Mesothelial cell of epicardium (in vitro differentiated cells): ENCODE data around the gene KYAT1. TPM values are rescaled to one million over a fixed set of nuclear protein-coding genes. Genes with fewer than 3 reads are reported as not detected.

Experiments used
- DNase-seq, 2 experiments: peaks; one replicate each; pipeline ENCODE4 v3.0.0; 2021; ENCODE audit warnings: low spot score in 2 of 2; ENCODE audit not compliant: unreplicated experiment in 2 of 2
- H3K27ac Mint-ChIP-seq: 2 replicates; pipeline ENCODE4 v1.8.0; 2021; ENCODE audit warnings: mixed read lengths
- H3K27me3 Mint-ChIP-seq: 2 replicates; pipeline ENCODE4 v1.8.0; 2021; ENCODE audit warnings: low read depth, mixed read lengths
- H3K36me3 Mint-ChIP-seq: 2 replicates; pipeline ENCODE4 v1.8.0; 2021; ENCODE audit warnings: mixed read lengths
- H3K4me1 Mint-ChIP-seq: 2 replicates; pipeline ENCODE4 v1.8.0; 2021; ENCODE audit warnings: mixed read lengths
- H3K4me3 Mint-ChIP-seq: 2 replicates; pipeline ENCODE4 v1.8.0; 2021; ENCODE audit warnings: mild to moderate bottlenecking, moderate library complexity, mixed read lengths
- H3K9me3 Mint-ChIP-seq: 2 replicates; pipeline ENCODE4 v1.8.0; 2021; ENCODE audit warnings: mixed read lengths
- total RNA-seq: library from RNA; stranded (reverse); gene quantifications from 3 replicates; pipeline ENCODE4 v1.2.1, GENCODE V29; 2021
- TF ChIP-seq, protein P1 (sequence below): fragments of 200-600 bp; sonication (generic); IDR thresholded peaks from one replicate; pipeline ENCODE4 v1.5.0; 2021; ENCODE audit warnings: antibody characterized with exemption; ENCODE audit not compliant: unreplicated experiment

Gene KYAT1
- 6.6 to 9.2 TPM (median 8.0 TPM) in 3 replicates for total RNA-seq

DNA sequence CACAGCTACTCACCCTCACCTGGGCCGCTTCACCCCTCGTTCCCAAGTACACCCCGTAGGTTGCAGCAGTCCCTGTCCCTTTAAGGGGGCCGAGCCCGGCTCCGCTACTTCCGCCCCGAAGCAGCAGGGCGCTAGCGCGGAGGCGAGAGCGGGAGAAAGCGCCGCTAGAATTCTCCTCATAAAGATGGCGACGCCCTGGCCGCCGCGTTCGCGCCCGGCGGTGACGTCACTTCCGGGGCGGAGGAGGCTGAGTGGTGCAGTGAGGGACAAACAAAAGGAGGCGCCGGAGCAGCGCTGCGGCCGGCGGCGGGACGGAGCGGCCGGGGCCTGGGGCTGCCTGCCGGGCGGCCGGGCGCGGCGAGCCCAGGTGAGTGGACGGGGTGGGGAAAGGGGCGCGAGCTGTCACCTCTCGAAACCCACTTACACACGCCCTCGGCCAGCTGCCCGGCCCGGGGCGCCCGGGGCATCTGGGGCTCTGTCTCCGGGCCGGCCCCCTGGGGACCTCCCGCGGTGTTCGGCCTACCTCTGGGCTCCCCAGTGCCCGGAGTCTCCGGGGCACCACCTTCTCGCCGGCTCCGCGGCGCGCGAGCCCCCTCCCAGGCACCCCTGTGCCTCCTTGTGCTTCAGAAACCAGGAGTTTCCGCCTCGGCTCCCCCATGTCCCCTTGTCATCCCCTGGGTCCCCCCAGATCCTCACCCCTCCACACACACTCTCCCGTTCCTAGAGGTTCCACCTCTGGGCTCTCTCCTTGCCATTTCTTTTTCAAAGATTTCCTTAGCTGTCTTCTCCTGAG is at the start of gene KYAT1, which contains the start of gene LRRC8A:
Gene KYAT1, minus strand, starts transcription at position 67 of the 793 bp plus-strand sequence. CDS start 36,545 bp downstream, outside the sequence.
Gene LRRC8A, plus strand, starts transcription at position 250 of the 793 bp plus-strand sequence. CDS start 25,032 bp downstream, outside the sequence.
- DNase-seq: peak; percentile 94 to 98
- Mint-ChIP-seq H3K9me3 (no peaks in the 10 kb centered on the region), H3K27ac (peak within 1 kb of the TSS; percentile 98), H3K4me1 (peaks cover 14% of the 10 kb centered on the region), H3K4me3 (peak within 1 kb of the TSS; percentile 98), H3K27me3 (no peaks in the 10 kb centered on the region), H3K36me3 (peaks cover 5% of the 10 kb centered on the region)
- TF ChIP-seq, protein P1, sequence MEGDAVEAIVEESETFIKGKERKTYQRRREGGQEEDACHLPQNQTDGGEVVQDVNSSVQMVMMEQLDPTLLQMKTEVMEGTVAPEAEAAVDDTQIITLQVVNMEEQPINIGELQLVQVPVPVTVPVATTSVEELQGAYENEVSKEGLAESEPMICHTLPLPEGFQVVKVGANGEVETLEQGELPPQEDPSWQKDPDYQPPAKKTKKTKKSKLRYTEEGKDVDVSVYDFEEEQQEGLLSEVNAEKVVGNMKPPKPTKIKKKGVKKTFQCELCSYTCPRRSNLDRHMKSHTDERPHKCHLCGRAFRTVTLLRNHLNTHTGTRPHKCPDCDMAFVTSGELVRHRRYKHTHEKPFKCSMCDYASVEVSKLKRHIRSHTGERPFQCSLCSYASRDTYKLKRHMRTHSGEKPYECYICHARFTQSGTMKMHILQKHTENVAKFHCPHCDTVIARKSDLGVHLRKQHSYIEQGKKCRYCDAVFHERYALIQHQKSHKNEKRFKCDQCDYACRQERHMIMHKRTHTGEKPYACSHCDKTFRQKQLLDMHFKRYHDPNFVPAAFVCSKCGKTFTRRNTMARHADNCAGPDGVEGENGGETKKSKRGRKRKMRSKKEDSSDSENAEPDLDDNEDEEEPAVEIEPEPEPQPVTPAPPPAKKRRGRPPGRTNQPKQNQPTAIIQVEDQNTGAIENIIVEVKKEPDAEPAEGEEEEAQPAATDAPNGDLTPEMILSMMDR: no peak

DNA sequence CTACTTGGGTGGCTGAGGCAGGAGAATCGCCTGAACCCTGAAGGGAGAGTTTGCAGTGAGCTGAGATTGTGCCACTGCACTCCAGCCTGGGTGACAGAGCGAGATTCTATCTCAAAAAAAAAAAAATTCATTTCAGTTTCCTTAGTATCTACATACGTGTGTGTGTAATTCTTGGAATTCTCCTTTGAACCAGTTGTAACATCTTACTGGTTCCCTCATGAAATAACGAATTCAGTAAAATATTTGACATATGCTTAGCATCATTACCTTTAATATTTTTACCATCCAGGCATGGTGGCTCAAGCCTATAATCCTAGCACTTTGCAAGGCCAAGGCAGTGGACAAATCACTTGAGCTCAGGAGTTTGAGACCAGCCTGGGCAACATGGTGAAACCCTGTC is 47.8 kb upstream of the KYAT1 start:
- TF ChIP-seq, protein P1: no peak
- Mint-ChIP-seq H3K4me3 (no peak overlapping the region), H3K27me3 (no peaks in the 10 kb centered on the region), H3K36me3 (no peaks in the 10 kb centered on the region), H3K9me3 (no peaks in the 10 kb centered on the region), H3K27ac (no peak overlapping the region), H3K4me1 (peaks cover 4% of the 10 kb centered on the region)
- DNase-seq: no peak

DNA sequence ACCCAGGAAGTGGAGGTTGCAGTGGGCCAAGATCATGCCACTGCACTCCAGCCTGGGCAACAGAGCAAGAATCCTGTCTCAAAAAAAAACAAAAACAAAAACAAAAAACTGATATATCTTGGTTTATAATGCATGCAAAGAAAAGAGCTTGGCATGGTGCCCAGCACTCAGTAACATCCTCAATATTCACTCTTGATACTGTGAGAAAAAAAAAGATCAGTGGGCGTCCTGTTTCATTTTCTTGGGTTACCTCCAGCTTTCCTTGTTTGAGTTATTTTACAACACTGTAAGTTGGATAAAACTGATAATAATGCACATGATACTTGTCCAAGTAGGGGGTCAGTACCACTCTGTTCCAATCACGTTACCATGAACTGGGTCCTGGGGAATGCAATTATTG is 46.9 kb upstream of the KYAT1 start:
- TF ChIP-seq, protein P1: no peak
- H3K36me3 Mint-ChIP-seq: no peaks in the 10 kb centered on the region
- no peak for DNase-seq
- peaks cover 4% of the 10 kb centered on the region for H3K4me1 Mint-ChIP-seq
- H3K9me3 Mint-ChIP-seq: no peaks in the 10 kb centered on the region
- H3K27ac Mint-ChIP-seq: no peak overlapping the region
- no peak overlapping the region for H3K4me3 Mint-ChIP-seq
- no peaks in the 10 kb centered on the region for H3K27me3 Mint-ChIP-seq

DNA sequence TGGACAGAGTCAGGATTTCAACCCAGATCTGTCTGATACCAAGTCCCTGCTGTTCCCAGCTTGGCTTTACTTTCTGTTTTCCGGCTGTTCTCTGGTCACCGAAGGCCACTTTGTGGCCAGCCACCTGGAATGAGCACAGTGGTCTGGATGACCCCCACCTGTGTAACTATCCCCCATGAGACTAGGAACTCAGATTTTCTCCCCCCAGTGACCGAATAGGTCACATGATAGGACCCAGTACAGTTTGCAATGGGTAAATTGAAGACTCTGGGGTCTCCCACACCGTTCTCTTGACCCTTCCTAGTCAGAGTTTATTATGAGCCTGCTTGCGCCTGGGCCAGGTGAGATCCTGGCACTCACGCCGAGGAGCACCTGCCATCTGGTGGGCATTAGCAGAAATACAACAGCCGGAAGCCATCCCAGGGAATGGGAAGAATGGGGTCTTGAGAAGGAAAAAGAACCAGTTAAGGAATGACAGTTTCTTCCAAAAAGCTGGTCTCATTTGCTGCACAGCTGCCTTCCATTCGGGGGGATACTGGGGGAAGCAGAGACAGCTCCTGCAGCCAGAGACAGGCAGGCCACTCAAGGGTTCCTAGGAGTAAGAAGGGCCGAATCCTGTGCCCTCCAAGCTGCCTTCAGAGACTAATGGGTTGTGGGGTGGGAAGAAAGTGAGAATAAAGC is 46.1 kb upstream of the KYAT1 start:
- no peaks in the 10 kb centered on the region for H3K27me3 Mint-ChIP-seq
- H3K4me1 Mint-ChIP-seq: peaks cover 4% of the 10 kb centered on the region
- no peaks in the 10 kb centered on the region for H3K9me3 Mint-ChIP-seq
- TF ChIP-seq, protein P1: peak; percentile 75
- DNase-seq: peak in 1 of 2 experiments; percentile 78
- H3K27ac Mint-ChIP-seq: peak overlapping the region; percentile 73
- H3K36me3 Mint-ChIP-seq: no peaks in the 10 kb centered on the region
- no peak overlapping the region for H3K4me3 Mint-ChIP-seq

DNA sequence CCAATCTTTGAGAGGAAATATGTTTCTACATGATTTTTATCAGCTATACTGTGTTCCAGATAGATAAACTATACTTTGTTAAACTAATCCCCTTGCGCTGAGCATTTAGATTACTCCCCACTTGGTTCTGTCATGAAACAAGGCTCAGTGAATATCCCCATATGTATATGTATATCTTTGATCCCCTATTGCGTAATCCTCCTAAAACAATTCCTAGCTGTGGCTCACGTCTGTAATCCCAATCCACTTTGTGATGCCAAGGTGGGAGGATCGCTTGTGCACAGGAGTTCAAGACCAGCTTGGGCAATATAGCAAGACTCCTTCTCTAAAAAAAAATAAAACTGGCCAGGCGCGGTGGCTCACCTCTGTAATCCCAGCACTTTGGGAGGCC is 41.7 kb upstream of the KYAT1 start:
- TF ChIP-seq, protein P1: no peak
- H3K4me1 Mint-ChIP-seq: peaks cover 16% of the 10 kb centered on the region
- H3K27ac Mint-ChIP-seq: no peak overlapping the region
- peak overlapping the region; percentile 84 for H3K4me3 Mint-ChIP-seq
- H3K9me3 Mint-ChIP-seq: no peaks in the 10 kb centered on the region
- no peaks in the 10 kb centered on the region for H3K27me3 Mint-ChIP-seq
- DNase-seq: no peak
- H3K36me3 Mint-ChIP-seq: no peaks in the 10 kb centered on the region
